Natural killer cell (primary cell): ENCODE results near the gene NRXN2. TPM values are rescaled to one million over a fixed set of nuclear protein-coding genes. Genes with fewer than 3 reads are reported as not detected.
A peak's percentile ranks its signal among the peaks of the same experiment; 100 is the strongest.

Source experiments
- ATAC-seq, 3 donors: fragments of 150-1000 bp in 2 of 3; fragments of 200-7000 bp in 1 of 3; cut with Tn5 transposase; 1 replicate in 1 of 3; 2 replicates in 2 of 3; pipeline ENCODE4 v1.10.0; 2021; ENCODE audit warnings: mild to moderate bottlenecking in 2 of 3, moderate library complexity in 2 of 3
- DNase-seq, 2 donors: peaks; one replicate each; pipeline versions ENCODE4 v3.0.0 to v3.0.0-alpha.2; 2013 to 2021; ENCODE audit warnings: mixed read lengths in 1 of 2
- H3K27ac ChIP-seq: one replicate; pipeline ENCODE4 v1.5.1; 2013; ENCODE audit warnings: mild to moderate bottlenecking, low read length
- H3K27me3 ChIP-seq: one replicate; pipeline ENCODE4 v1.6.1; 2013; ENCODE audit warnings: low read length; ENCODE audit not compliant: control insufficient read depth, insufficient read depth
- H3K36me3 ChIP-seq: one replicate; pipeline ENCODE4 v1.6.1; 2013; ENCODE audit warnings: low read length; ENCODE audit not compliant: control insufficient read depth, insufficient read depth
- H3K4me1 ChIP-seq: one replicate; pipeline ENCODE4 v1.6.1; 2013; ENCODE audit warnings: low read length; ENCODE audit not compliant: control insufficient read depth, insufficient read depth
- H3K4me3 ChIP-seq: one replicate; pipeline ENCODE4 v1.5.1; 2013; ENCODE audit warnings: low read length
- H3K9me3 ChIP-seq: one replicate; pipeline ENCODE4 v1.6.1; 2013; ENCODE audit warnings: low read length; ENCODE audit not compliant: control insufficient read depth, insufficient read depth
- H3K27ac Mint-ChIP-seq, 2 donors: one replicate each; pipeline ENCODE4 v1.8.0; 2022; ENCODE audit warnings: mild to moderate bottlenecking in 2 of 2, mixed read lengths in 2 of 2, moderate library complexity in 1 of 2
- H3K27me3 Mint-ChIP-seq, 2 donors: one replicate each; pipeline ENCODE4 v1.8.0; 2022; ENCODE audit warnings: low read depth in 2 of 2, mixed read lengths in 2 of 2
- H3K36me3 Mint-ChIP-seq: one replicate; pipeline ENCODE4 v1.8.0; 2022; ENCODE audit warnings: mixed read lengths
- H3K4me1 Mint-ChIP-seq, 2 donors: one replicate each; pipeline ENCODE4 v1.8.0; 2022; ENCODE audit warnings: mixed read lengths in 2 of 2
- H3K4me3 Mint-ChIP-seq: one replicate; pipeline ENCODE4 v1.8.0; 2022; ENCODE audit warnings: mild to moderate bottlenecking, moderate library complexity, mixed read lengths
- H3K9me3 Mint-ChIP-seq, 2 donors: one replicate each; pipeline ENCODE4 v1.8.0; 2022; ENCODE audit warnings: mixed read lengths in 2 of 2
- CTCF ChIP-seq: fragments of 200-600 bp; IDR thresholded peaks from one replicate; pipeline ENCODE4 v1.8.0; 2022; ENCODE audit warnings: antibody characterized with exemption
- WGBS: methylation state at CpG from one replicate; pipeline ENCODE4 v1.1.7; 2013; ENCODE audit warnings: missing lambda C conversion rate; ENCODE audit not compliant: insufficient coverage; 5-methylcytosine and 5-hydroxymethylcytosine counted together
- intact Hi-C: fragments of 100-400 bp; cut with micrococcal nuclease; formaldehyde crosslinking; loops from one replicate; pipeline ENCODE4 v1.14.2; 2022
- total RNA-seq, 4 donors: library from RNA; stranded (reverse); fragments of 120-200 nt in 1 of 4; gene quantifications; one replicate each; pipeline versions ENCODE4 v1.2.3 to v1.2.4, GENCODE V29; 2013 to 2022

Gene NRXN2
- total RNA-seq, 3 donors from 2014 or later (not counting 1 experiment from before 2014, with no cell fraction given): 2.9 to 9.6 (median 7.7) TPM

DNA sequence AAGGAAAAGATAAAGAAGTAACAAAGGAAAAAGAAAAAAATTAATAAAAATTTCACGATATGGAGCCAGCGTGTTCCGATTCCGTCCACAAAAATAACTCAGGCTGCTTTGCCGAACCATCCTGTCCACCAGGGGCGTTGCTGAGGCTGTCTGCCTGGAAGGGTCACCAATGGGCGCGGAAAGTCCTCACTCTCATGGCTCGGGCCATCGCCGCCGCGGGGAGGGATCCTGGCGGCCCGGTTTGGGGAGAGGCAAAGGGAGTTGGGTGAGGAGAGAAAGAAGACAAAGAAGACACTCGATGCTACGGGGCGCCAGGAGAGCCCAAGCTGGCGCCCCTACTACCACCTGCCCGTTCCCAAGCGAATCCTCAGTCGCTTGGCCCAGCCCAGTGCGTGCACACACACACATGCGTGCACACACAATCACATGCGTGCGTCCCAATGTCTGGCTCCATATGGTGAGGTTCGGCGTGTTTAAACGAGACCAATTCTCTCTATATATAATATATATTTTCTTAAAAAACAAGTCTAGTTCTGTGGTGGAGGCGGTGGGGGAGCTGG, 42.4 kb upstream of the NRXN2 start:
- Histone ChIP-seq H3K27ac (peak overlapping the region; percentile 59), H3K4me3 (no peak overlapping the region), H3K36me3 (peaks cover 62% of the 10 kb centered on the region), H3K27me3 (no peaks in the 10 kb centered on the region), H3K9me3 (no peaks in the 10 kb centered on the region), H3K4me1 (peaks cover 80% of the 10 kb centered on the region)
- Mint-ChIP-seq H3K4me3 (peak overlapping the region; percentile 83), H3K9me3 (no peaks in the 10 kb centered on the region), H3K27me3 (no peaks in the 10 kb centered on the region), H3K27ac (peak overlapping the region; percentile 95 to 96), H3K4me1 (peaks cover 80 to 87% of the 10 kb centered on the region in 2 donors), H3K36me3 (peaks cover 27% of the 10 kb centered on the region)
- no peak for ATAC-seq
- no peak for TF ChIP-seq CTCF
- intact Hi-C loops: loop anchor here (2.0 kb wide), 1 partner anchor 13 kb away; the partner anchor contains the start of gene SF1
- no peak for DNase-seq
- WGBS: 93% methylated on average over 25 of the region's 30 CpGs

- intact Hi-C loops: loop anchor here (2.0 kb wide), 1 partner anchor 14 kb away; the partner anchor contains the start of gene SF1
- TF ChIP-seq CTCF: no peak
- no peak for ATAC-seq
- H3K9me3 ChIP-seq: no peaks in the 10 kb centered on the region
- peaks cover 56% of the 10 kb centered on the region for H3K36me3 ChIP-seq
- Mint-ChIP-seq H3K27me3 (no peaks in the 10 kb centered on the region), H3K4me1 (peaks cover 84 to 91% of the 10 kb centered on the region in 2 donors), H3K4me3 (peak overlapping the region; percentile 83), H3K27ac (peak overlapping the region; percentile 95 to 96), H3K9me3 (no peaks in the 10 kb centered on the region), H3K36me3 (peaks cover 27% of the 10 kb centered on the region)
- H3K27ac ChIP-seq: peak overlapping the region; percentile 59
- peaks cover 86% of the 10 kb centered on the region for H3K4me1 ChIP-seq
- no peaks in the 10 kb centered on the region for H3K27me3 ChIP-seq
- DNase-seq: no peak
- H3K4me3 ChIP-seq: no peak overlapping the region
- WGBS: 68% methylated on average over 7 of the region's 8 CpGs
Observed at GRCh38 chr11:64764753-64765152, 41.8 kb upstream of the NRXN2 start.

GRCh38 chr11:64764040-64764611, 41.1 kb upstream of the NRXN2 start:
- H3K27me3 ChIP-seq: no peaks in the 10 kb centered on the region
- H3K4me3 ChIP-seq: peak overlapping the region; percentile 9
- Mint-ChIP-seq H3K4me1 (peaks cover 85 to 92% of the 10 kb centered on the region in 2 donors), H3K27me3 (no peaks in the 10 kb centered on the region), H3K4me3 (peak overlapping the region; percentile 83), H3K9me3 (no peaks in the 10 kb centered on the region), H3K36me3 (peaks cover 21% of the 10 kb centered on the region), H3K27ac (peak overlapping the region; percentile 95 to 96)
- H3K36me3 ChIP-seq: peaks cover 50% of the 10 kb centered on the region
- peaks cover 92% of the 10 kb centered on the region for H3K4me1 ChIP-seq
- H3K9me3 ChIP-seq: no peaks in the 10 kb centered on the region
- H3K27ac ChIP-seq: peak overlapping the region; percentile 59
- no peak for TF ChIP-seq CTCF
- 9% methylated on average over 9 of the region's 11 CpGs for WGBS
- ATAC-seq: peak; percentile 49 to 58 (median 56)
- intact Hi-C loops: loop anchor here (2.0 kb wide), 1 partner anchor 15 kb away; the partner anchor contains the start of gene SF1
- DNase-seq: peak; percentile 58 to 82
